Neural cell (in vitro differentiated cells): ENCODE results near the gene SNAPC2. TPM values are rescaled to one million over a fixed set of nuclear protein-coding genes. Genes with fewer than 3 reads are reported as not detected.
"Not testable (repeated sequence)": the region's sequence is repeated elsewhere in the genome, so short reads cannot be mapped to it uniquely, and the experiment has no call there.

Source experiments
- H2AFZ ChIP-seq: fragments of 200-600, 300-800 bp; sonication (generic), shearing (Covaris generic); 2 replicates; pipeline ENCODE4 v1.6.0; 2014; ENCODE audit warnings: low read depth, mild to moderate bottlenecking, antibody characterized with exemption, low read length, moderate library complexity
- H3F3A ChIP-seq: fragments of 200-600 bp; shearing (Covaris generic); 2 replicates; pipeline ENCODE4 v1.6.1; 2016; ENCODE audit warnings: mild to moderate bottlenecking, moderate library complexity, mixed read lengths, antibody characterized with exemption, low read length; ENCODE audit not compliant: insufficient read depth, poor library complexity, severe bottlenecking
- H3K27ac ChIP-seq: fragments of 200-600, 300-800 bp; sonication (generic), shearing (Covaris generic); 2 replicates; pipeline ENCODE4 v1.5.1; 2014; ENCODE audit warnings: mild to moderate bottlenecking, low read length, moderate library complexity
- H3K27me3 ChIP-seq: fragments of 300-800, 200-600 bp; sonication (generic), shearing (Covaris generic); 2 replicates; pipeline ENCODE4 v1.6.0; 2014; ENCODE audit warnings: mild to moderate bottlenecking, low read depth, low read length, moderate library complexity; ENCODE audit not compliant: insufficient read depth
- H3K36me3 ChIP-seq: fragments of 300-800, 200-600 bp; sonication (generic), shearing (Covaris generic); 2 replicates; pipeline ENCODE4 v1.5.1; 2014; ENCODE audit warnings: mild to moderate bottlenecking, antibody characterized with exemption, low read length, moderate library complexity; ENCODE audit not compliant: insufficient read depth
- H3K4me2 ChIP-seq: fragments of 300-800, 200-600 bp; sonication (generic), shearing (Covaris generic); 2 replicates; pipeline ENCODE4 v1.6.0; 2014; ENCODE audit warnings: mild to moderate bottlenecking, low read length
- H3K4me3 ChIP-seq: fragments of 300-800, 200-600 bp; sonication (generic), shearing (Covaris generic); 2 replicates; pipeline ENCODE4 v1.5.1; 2014; ENCODE audit warnings: mild to moderate bottlenecking, low read length, moderate library complexity
- H3K79me2 ChIP-seq: fragments of 200-600 bp; shearing (Covaris generic); replicated peaks from 2 replicates; pipeline ENCODE4 v1.6.0; 2014; ENCODE audit warnings: mild to moderate bottlenecking, low read length, moderate library complexity; ENCODE audit not compliant: insufficient read depth
- H3K9ac ChIP-seq: fragments of 300-800, 200-600 bp; sonication (generic), shearing (Covaris generic); 2 replicates; pipeline ENCODE4 v1.6.1; 2016; ENCODE audit warnings: mild to moderate bottlenecking, low read length, mixed read lengths
- H3K9me2 ChIP-seq: fragments of 200-600 bp; shearing (Covaris generic); 2 replicates; pipeline ENCODE4 v1.6.1; 2016; ENCODE audit warnings: mild to moderate bottlenecking, low read length, mixed read lengths; ENCODE audit not compliant: insufficient read depth
- H3K9me3 ChIP-seq: fragments of 200-600, 300-800 bp; sonication (generic), shearing (Covaris generic); 2 replicates; pipeline ENCODE4 v1.6.1; 2016; ENCODE audit warnings: mild to moderate bottlenecking, mixed run types, low read length, moderate library complexity, mixed read lengths
- H4K20me1 ChIP-seq: fragments of 200-600 bp; shearing (Covaris generic); 2 replicates; pipeline ENCODE4 v1.6.1; 2016; ENCODE audit warnings: mild to moderate bottlenecking, mixed run types; ENCODE audit not compliant: insufficient read depth
- CTCF ChIP-seq: fragments of 450-650 bp; IDR thresholded peaks from 2 replicates; pipeline ENCODE4 v1.5.1; 2014; ENCODE audit warnings: antibody characterized with exemption, mild to moderate bottlenecking, moderate library complexity; ENCODE audit not compliant: poor library complexity, severe bottlenecking
- EP300 ChIP-seq: fragments of 450-650 bp; conservative IDR thresholded peaks from 2 replicates; pipeline ENCODE4 v1.6.1; 2014; ENCODE audit warnings: antibody characterized with exemption, mild to moderate bottlenecking, moderate library complexity; ENCODE audit not compliant: poor library complexity, severe bottlenecking
- EZH2 ChIP-seq: fragments of 200-600, 300-800 bp; shearing (Covaris generic), sonication (generic); IDR thresholded peaks from 2 replicates; pipeline ENCODE4 v1.6.1; 2014; ENCODE audit warnings: antibody characterized with exemption, low read length, borderline replicate concordance, mild to moderate bottlenecking; ENCODE audit not compliant: insufficient read depth, poor library complexity, severe bottlenecking
- MXI1 ChIP-seq: fragments of 450-650 bp; conservative IDR thresholded peaks from 2 replicates; pipeline ENCODE4 v1.6.1; 2014; ENCODE audit warnings: antibody characterized with exemption, mild to moderate bottlenecking; ENCODE audit not compliant: poor library complexity, severe bottlenecking
- POLR2AphosphoS5 ChIP-seq: IDR thresholded peaks from 2 replicates; pipeline ENCODE4 v1.6.1; 2012
- RAD21 ChIP-seq: fragments of 450-650 bp; conservative IDR thresholded peaks from 2 replicates; pipeline ENCODE4 v1.6.1; 2014; ENCODE audit warnings: antibody characterized with exemption, mild to moderate bottlenecking, moderate library complexity
- REST ChIP-seq: IDR thresholded peaks from 2 replicates; pipeline ENCODE4 v1.6.1; 2012; ENCODE audit warnings: borderline replicate concordance
- SMC3 ChIP-seq: fragments of 450-650 bp; conservative IDR thresholded peaks from 2 replicates; pipeline ENCODE4 v1.6.1; 2014; ENCODE audit warnings: antibody characterized with exemption, mild to moderate bottlenecking, moderate library complexity; ENCODE audit not compliant: poor library complexity
- TAF1 ChIP-seq: IDR thresholded peaks from 2 replicates; pipeline ENCODE4 v1.6.1; 2012; ENCODE audit warnings: low read depth
- polyA plus RNA-seq: library from polyadenylated mRNA; depleted of rRNA; stranded (reverse); fragments of >200 nt; gene quantifications from 2 replicates; pipeline ENCODE4 v1.2.3, GENCODE V29; 2014

The SNAPC2 gene
- polyA plus RNA-seq, 1 donor from 2014 or later: 12.8 TPM

- Histone ChIP-seq H3K9me2 (no peaks in the 10 kb centered on the region), H3K9me3 (no peaks in the 10 kb centered on the region), H3F3A (no peaks in the 10 kb centered on the region), H3K27ac (no peak overlapping the region), H4K20me1 (no peaks in the 10 kb centered on the region), H3K9ac (no peak overlapping the region), H3K79me2 (no peaks in the 10 kb centered on the region), H2AFZ (no peak overlapping the region), H3K4me3 (no peak overlapping the region), H3K27me3 (peaks cover 15% of the 10 kb centered on the region), H3K4me2 (no peak overlapping the region), H3K36me3 (no peaks in the 10 kb centered on the region)
- no peak for TF ChIP-seq TAF1
Measured at GRCh38 chr19:7888826-7889217, 31.3 kb upstream of the SNAPC2 start.

GRCh38 chr19:7893362-7894101 lies 26.6 kb upstream of the SNAPC2 start:
- H3K36me3 ChIP-seq, H3K27ac ChIP-seq: not testable (repeated sequence)

GRCh38 chr19:7894612-7895309 lies 25.4 kb upstream of the SNAPC2 start:
- no peaks in the 10 kb centered on the region for H3K79me2 ChIP-seq
- no peak overlapping the region for H3K9ac ChIP-seq

More at GRCh38 chr19:7893362-7894101, 26.6 kb upstream of the SNAPC2 start:
- H3F3A ChIP-seq, H2AFZ ChIP-seq, H3K79me2 ChIP-seq, H3K9ac ChIP-seq, H3K4me2 ChIP-seq, H3K27me3 ChIP-seq, H4K20me1 ChIP-seq, H3K9me3 ChIP-seq, H3K4me3 ChIP-seq, H3K9me2 ChIP-seq: not testable (repeated sequence)

More at GRCh38 chr19:7894612-7895309, 25.4 kb upstream of the SNAPC2 start:
- Histone ChIP-seq H3K27ac (no peak overlapping the region), H3K9me2 (no peaks in the 10 kb centered on the region), H2AFZ (no peak overlapping the region), H3K9me3 (no peaks in the 10 kb centered on the region), H3K36me3 (no peaks in the 10 kb centered on the region), H3K27me3 (no peaks in the 10 kb centered on the region), H4K20me1 (no peaks in the 10 kb centered on the region), H3K4me2 (no peak overlapping the region), H3F3A (no peaks in the 10 kb centered on the region), H3K4me3 (no peak overlapping the region)
- no peak for TF ChIP-seq TAF1
- TF ChIP-seq RAD21: no peak
- no peak for TF ChIP-seq SMC3
- no peak for TF ChIP-seq EZH2
- TF ChIP-seq MXI1: no peak
- no peak for TF ChIP-seq CTCF
- TF ChIP-seq REST: no peak
- no peak for TF ChIP-seq EP300
- no peak for TF ChIP-seq POLR2AphosphoS5
